Mesenchymal stem cell (in vitro differentiated cells and primary cell): ENCODE measurements around the gene SLC3A2.
A peak's percentile ranks its signal among the peaks of the same experiment; 100 is the strongest.

Experiments used
- DNase-seq: peaks from one replicate; pipeline ENCODE4 v3.0.0-alpha.2; 2013
- H2AFZ ChIP-seq: one replicate; pipeline ENCODE4 v1.6.1; 2013; ENCODE audit warnings: low read depth, mild to moderate bottlenecking, control low read depth, inconsistent platforms, low read length, moderate library complexity
- H2AK5ac ChIP-seq: 2 replicates; pipeline ENCODE4 v1.6.1; 2013; ENCODE audit warnings: low read length, moderate library complexity, mild to moderate bottlenecking, inconsistent platforms; ENCODE audit not compliant: severe bottlenecking
- H2BK120ac ChIP-seq: one replicate; pipeline ENCODE4 v1.6.1; 2013; ENCODE audit warnings: low read depth, mild to moderate bottlenecking, inconsistent platforms, low read length, moderate library complexity
- H2BK12ac ChIP-seq, 2 experiments: one replicate each; pipeline ENCODE4 v1.6.1; 2013; ENCODE audit warnings: inconsistent platforms in 2 of 2, low read length in 2 of 2, mild to moderate bottlenecking in 2 of 2, moderate library complexity in 2 of 2, control low read depth in 1 of 2
- H2BK15ac ChIP-seq: one replicate; pipeline ENCODE4 v1.6.1; 2013; ENCODE audit warnings: mild to moderate bottlenecking, low read depth, inconsistent platforms; ENCODE audit not compliant: poor library complexity, severe bottlenecking
- H2BK5ac ChIP-seq: 2 replicates; pipeline ENCODE4 v1.6.1; 2013; ENCODE audit warnings: low read depth, mild to moderate bottlenecking, low read length, control low read depth, inconsistent platforms; ENCODE audit not compliant: poor library complexity, severe bottlenecking
- H3K14ac ChIP-seq, 2 experiments: one replicate each; pipeline ENCODE4 v1.6.1; 2013; ENCODE audit warnings: inconsistent platforms in 2 of 2, low read length in 2 of 2, control low read depth in 1 of 2, mild to moderate bottlenecking in 1 of 2, moderate library complexity in 1 of 2
- H3K18ac ChIP-seq, 2 experiments: one replicate each; pipeline ENCODE4 v1.6.1; 2013; ENCODE audit warnings: inconsistent platforms in 2 of 2, low read length in 2 of 2, control low read depth in 1 of 2, low read depth in 1 of 2, mild to moderate bottlenecking in 1 of 2
- H3K23ac ChIP-seq, 2 experiments: one replicate each; pipeline ENCODE4 v1.6.1; 2013; ENCODE audit warnings: inconsistent platforms in 2 of 2, low read length in 2 of 2, mild to moderate bottlenecking in 2 of 2, moderate library complexity in 2 of 2, control low read depth in 1 of 2
- H3K27ac ChIP-seq: 2 replicates; pipeline ENCODE4 v1.5.1; 2013; ENCODE audit warnings: mild to moderate bottlenecking, moderate library complexity, low read length, control low read depth, inconsistent platforms; ENCODE audit not compliant: poor library complexity, severe bottlenecking
- H3K27me3 ChIP-seq, 2 experiments: 2 replicates each; pipeline versions ENCODE4 v1.6.1 to v1.7.0; 2013; ENCODE audit warnings: low read length in 2 of 2, mild to moderate bottlenecking in 2 of 2, moderate library complexity in 2 of 2, control low read depth in 1 of 2, inconsistent platforms in 1 of 2; ENCODE audit not compliant: control insufficient read depth in 1 of 2, insufficient read depth in 1 of 2
- H3K36me3 ChIP-seq, 2 experiments: 2 replicates each; pipeline versions ENCODE4 v1.6.1 to v1.7.0; 2013; ENCODE audit warnings: low read length in 2 of 2, control low read depth in 1 of 2, inconsistent platforms in 1 of 2, low read depth in 1 of 2, mild to moderate bottlenecking in 1 of 2; ENCODE audit not compliant: insufficient read depth in 2 of 2, control insufficient read depth in 1 of 2
- H3K4ac ChIP-seq, 2 experiments: one replicate each; pipeline ENCODE4 v1.6.1; 2013; ENCODE audit warnings: inconsistent platforms in 2 of 2, low read length in 2 of 2, mild to moderate bottlenecking in 2 of 2, moderate library complexity in 2 of 2, control low read depth in 1 of 2, low read depth in 1 of 2
- H3K4me1 ChIP-seq: 2 replicates; pipeline ENCODE4 v1.6.1; 2013; ENCODE audit warnings: low read depth, low read length, control low read depth; ENCODE audit not compliant: control insufficient read depth, insufficient read depth
- H3K4me2 ChIP-seq: 2 replicates; pipeline ENCODE4 v1.6.1; 2013; ENCODE audit warnings: low read length, mild to moderate bottlenecking, inconsistent platforms; ENCODE audit not compliant: poor library complexity, severe bottlenecking
- H3K4me3 ChIP-seq, 2 experiments: 2 replicates each; pipeline versions ENCODE4 v1.5.1 to v1.7.0; 2013; ENCODE audit warnings: low read length in 2 of 2, mild to moderate bottlenecking in 2 of 2, control low read depth in 1 of 2, low read depth in 1 of 2; ENCODE audit not compliant: insufficient read depth in 1 of 2
- H3K79me1 ChIP-seq: replicated peaks from 2 replicates; pipeline ENCODE4 v1.6.1; 2013; ENCODE audit warnings: mild to moderate bottlenecking, control low read depth, low read length, inconsistent platforms; ENCODE audit not compliant: poor library complexity, severe bottlenecking
- H3K9ac ChIP-seq: 2 replicates; pipeline ENCODE4 v1.7.0; 2013; ENCODE audit warnings: mild to moderate bottlenecking, low read length, moderate library complexity
- H3K9me3 ChIP-seq: 2 replicates; pipeline ENCODE4 v1.7.0; 2013; ENCODE audit warnings: mild to moderate bottlenecking, low read length; ENCODE audit not compliant: control insufficient read depth
- H4K8ac ChIP-seq: one replicate; pipeline ENCODE4 v1.6.1; 2013; ENCODE audit warnings: inconsistent platforms, mild to moderate bottlenecking, low read length, moderate library complexity
- H4K91ac ChIP-seq: one replicate; pipeline ENCODE4 v1.6.1; 2013; ENCODE audit warnings: mild to moderate bottlenecking, low read length, inconsistent platforms
- WGBS: methylation state at CpG from one replicate; pipeline ENCODE4 v1.1.7; 2013; ENCODE audit warnings: mixed read lengths; 5-methylcytosine and 5-hydroxymethylcytosine counted together

The SLC3A2 gene

GRCh38 chr11:62902932-62903331, 22.2 kb downstream of the SLC3A2 start:
- 61% methylated on average over 1 of the region's 1 CpG for WGBS
- H3K18ac ChIP-seq: no peak overlapping the region
- H3K9ac ChIP-seq: peak overlapping the region; percentile 21
- no peak overlapping the region for H2BK120ac ChIP-seq
- peak; percentile 55 for DNase-seq
- H4K91ac ChIP-seq: no peak overlapping the region
- H3K27me3 ChIP-seq: peaks cover 9 to 28% of the 10 kb centered on the region in 2 experiments
- H2AK5ac ChIP-seq: no peak overlapping the region
- no peak overlapping the region for H2AFZ ChIP-seq
- H3K27ac ChIP-seq: no peak overlapping the region
- H2BK15ac ChIP-seq: no peak overlapping the region
- H3K4me2 ChIP-seq: no peak overlapping the region
- H3K23ac ChIP-seq: no peak overlapping the region
- H3K4ac ChIP-seq: no peak overlapping the region
- H2BK12ac ChIP-seq: no peak overlapping the region
- H3K36me3 ChIP-seq: no peaks in the 10 kb centered on the region
- no peak overlapping the region for H2BK5ac ChIP-seq
- no peaks in the 10 kb centered on the region for H3K79me1 ChIP-seq
- H3K14ac ChIP-seq: no peak overlapping the region
- no peak overlapping the region for H4K8ac ChIP-seq
- no peaks in the 10 kb centered on the region for H3K4me1 ChIP-seq
- H3K4me3 ChIP-seq: no peak overlapping the region
- H3K9me3 ChIP-seq: no peaks in the 10 kb centered on the region

- no peak overlapping the region for H4K8ac ChIP-seq
- peaks cover 4% of the 10 kb centered on the region for H3K4me1 ChIP-seq
- 39% methylated on average over 3 of the region's 3 CpGs for WGBS
- H3K4me2 ChIP-seq: no peak overlapping the region
- H2BK120ac ChIP-seq: no peak overlapping the region
- no peak overlapping the region for H2AFZ ChIP-seq
- no peaks in the 10 kb centered on the region for H3K9me3 ChIP-seq
- H4K91ac ChIP-seq: no peak overlapping the region
- peak overlapping the region; percentile 55 for H3K9ac ChIP-seq
- H2BK12ac ChIP-seq: no peak overlapping the region
- no peak overlapping the region for H3K14ac ChIP-seq
- no peak overlapping the region for H2BK15ac ChIP-seq
- H2BK5ac ChIP-seq: no peak overlapping the region
- H3K4me3 ChIP-seq: no peak overlapping the region
- no peak overlapping the region for H3K4ac ChIP-seq
- no peak overlapping the region for H2AK5ac ChIP-seq
- peak; percentile 38 for DNase-seq
- no peak overlapping the region for H3K23ac ChIP-seq
- H3K27ac ChIP-seq: no peak overlapping the region
- no peaks in the 10 kb centered on the region for H3K79me1 ChIP-seq
- H3K18ac ChIP-seq: no peak overlapping the region
- no peaks in the 10 kb centered on the region for H3K36me3 ChIP-seq
- peaks cover 5 to 23% of the 10 kb centered on the region in 2 experiments for H3K27me3 ChIP-seq
These were observed 24.6 kb downstream of the SLC3A2 start for GRCh38 chr11:62905296-62905695.

- Histone ChIP-seq H3K79me1 (no peaks in the 10 kb centered on the region), H3K9ac (peak overlapping the region; percentile 55), H3K27me3 (peaks cover 5 to 18% of the 10 kb centered on the region in 2 experiments), H4K8ac (no peak overlapping the region), H2AK5ac (no peak overlapping the region), H3K4me2 (no peak overlapping the region), H2BK15ac (no peak overlapping the region), H3K4ac (no peak overlapping the region), H2AFZ (no peak overlapping the region), H2BK120ac (no peak overlapping the region), H3K36me3 (no peaks in the 10 kb centered on the region), H3K14ac (no peak overlapping the region), H2BK12ac (no peak overlapping the region), H2BK5ac (no peak overlapping the region), H3K4me1 (peaks cover 4% of the 10 kb centered on the region), H3K9me3 (no peaks in the 10 kb centered on the region), H3K18ac (no peak overlapping the region), H3K4me3 (no peak overlapping the region), H3K23ac (no peak overlapping the region), H4K91ac (no peak overlapping the region), H3K27ac (no peak overlapping the region)
- DNase-seq: peak; percentile 79
- WGBS: 11% methylated on average over 7 of the region's 14 CpGs
These were observed 25.3 kb downstream of the SLC3A2 start for GRCh38 chr11:62905927-62906531.

- no peak overlapping the region for H2BK5ac ChIP-seq
- H3K4me1 ChIP-seq: peaks cover 4% of the 10 kb centered on the region
- no peak overlapping the region for H4K8ac ChIP-seq
- H3K9ac ChIP-seq: no peak overlapping the region
- no peak overlapping the region for H3K4me3 ChIP-seq
- H2BK12ac ChIP-seq: no peak overlapping the region
- no peak overlapping the region for H3K4ac ChIP-seq
- H3K9me3 ChIP-seq: no peaks in the 10 kb centered on the region
- no peak overlapping the region for H3K27ac ChIP-seq
- no peak overlapping the region for H2AK5ac ChIP-seq
- H2BK120ac ChIP-seq: no peak overlapping the region
- H3K23ac ChIP-seq: no peak overlapping the region
- H3K14ac ChIP-seq: no peak overlapping the region
- no peak overlapping the region for H2AFZ ChIP-seq
- 86% methylated on average over 9 of the region's 9 CpGs for WGBS
- H3K79me1 ChIP-seq: no peaks in the 10 kb centered on the region
- no peak for DNase-seq
- peaks cover 7 to 9% of the 10 kb centered on the region in 2 experiments for H3K27me3 ChIP-seq
- no peak overlapping the region for H4K91ac ChIP-seq
- H2BK15ac ChIP-seq: no peak overlapping the region
- H3K36me3 ChIP-seq: no peaks in the 10 kb centered on the region
- H3K4me2 ChIP-seq: no peak overlapping the region
- H3K18ac ChIP-seq: no peak overlapping the region
These were observed 27.9 kb downstream of the SLC3A2 start for GRCh38 chr11:62908468-62909072.
